CD14-positive monocyte (primary cell): ENCODE data around the gene CEL. TPM values are rescaled to one million over a fixed set of nuclear protein-coding genes. Genes with fewer than 3 reads are reported as not detected.

Experiments
- DNase-seq, 3 donors: peaks; one replicate each; pipeline ENCODE4 v3.0.0-alpha.2; 2011 to 2022
- H2AFZ ChIP-seq: 2 replicates; pipeline ENCODE4 v1.6.0; 2012; ENCODE audit warnings: mild to moderate bottlenecking, low read depth, low read length, inconsistent platforms; ENCODE audit not compliant: insufficient read depth, poor library complexity, severe bottlenecking
- H3K27ac ChIP-seq, 2 donors: 1 replicate in 1 of 2; 2 replicates in 1 of 2; pipeline ENCODE4 v1.5.1; 2012 to 2013; ENCODE audit warnings: low read length in 2 of 2, control low read depth in 1 of 2, inconsistent platforms in 1 of 2, low read depth in 1 of 2, mild to moderate bottlenecking in 1 of 2
- H3K27me3 ChIP-seq, 2 donors: one replicate each; pipeline versions ENCODE4 v1.6.0 to v1.6.1; 2011 to 2013; ENCODE audit warnings: low read length in 2 of 2; ENCODE audit not compliant: control insufficient read depth in 2 of 2, insufficient read depth in 2 of 2
- H3K36me3 ChIP-seq, 2 donors: replicated peaks in 1 of 2; 1 replicate in 1 of 2; 2 replicates in 1 of 2; pipeline versions ENCODE4 v1.5.1 to v1.6.1; 2012 to 2013; ENCODE audit warnings: low read length in 2 of 2, control low read depth in 1 of 2, inconsistent platforms in 1 of 2, mild to moderate bottlenecking in 1 of 2; ENCODE audit not compliant: insufficient read depth in 2 of 2, control insufficient read depth in 1 of 2
- H3K4me1 ChIP-seq, 2 donors: 1 replicate in 1 of 2; 2 replicates in 1 of 2; pipeline versions ENCODE4 v1.5.1 to v1.6.1; 2012 to 2013; ENCODE audit warnings: low read length in 2 of 2, control low read depth in 1 of 2, inconsistent platforms in 1 of 2, mild to moderate bottlenecking in 1 of 2, moderate library complexity in 1 of 2; ENCODE audit not compliant: insufficient read depth in 2 of 2, control insufficient read depth in 1 of 2
- H3K4me2 ChIP-seq: replicated peaks from 2 replicates; pipeline ENCODE3; 2012; ENCODE audit warnings: low read length, moderate library complexity, mild to moderate bottlenecking; ENCODE audit not compliant: poor library complexity, severe bottlenecking; ENCODE audit errors: extremely low read depth
- H3K4me3 ChIP-seq, 3 experiments: fragments of 200-600 bp in 1 of 3; sonication (generic) in 1 of 3; replicated peaks in 1 of 3; 1 replicate in 2 of 3; 2 replicates in 1 of 3; pipeline ENCODE4 v1.5.1; 2011 to 2013; ENCODE audit warnings: low read length in 3 of 3, mild to moderate bottlenecking in 3 of 3, control low read depth in 2 of 3, low read depth in 2 of 3, inconsistent platforms in 1 of 3, moderate library complexity in 1 of 3
- H3K79me2 ChIP-seq: 2 replicates; pipeline ENCODE4 v1.6.0; 2012; ENCODE audit warnings: mild to moderate bottlenecking, control low read depth, inconsistent platforms, low read length, moderate library complexity; ENCODE audit not compliant: insufficient read depth
- H3K9ac ChIP-seq: 2 replicates; pipeline ENCODE4 v1.6.0; 2017; ENCODE audit warnings: low read length, mild to moderate bottlenecking; ENCODE audit not compliant: insufficient read depth, poor library complexity, severe bottlenecking
- H3K9me3 ChIP-seq, 2 donors: replicated peaks in 1 of 2; 1 replicate in 1 of 2; 2 replicates in 1 of 2; pipeline versions ENCODE4 v1.5.1 to v1.6.1; 2012 to 2013; ENCODE audit warnings: low read length in 2 of 2, control low read depth in 1 of 2; ENCODE audit not compliant: control insufficient read depth in 1 of 2, insufficient read depth in 1 of 2
- H4K20me1 ChIP-seq: 2 replicates; pipeline ENCODE4 v1.6.0; 2012; ENCODE audit warnings: mild to moderate bottlenecking, low read length, control low read depth, moderate library complexity; ENCODE audit not compliant: insufficient read depth
- H3K27ac Mint-ChIP-seq, 7 donors: one replicate each; pipeline ENCODE4 v1.8.0; 2020; ENCODE audit warnings: mild to moderate bottlenecking in 7 of 7, mixed read lengths in 7 of 7, moderate library complexity in 6 of 7, inconsistent platforms in 2 of 7
- H3K27me3 Mint-ChIP-seq, 3 donors: one replicate each; pipeline ENCODE4 v1.8.0; 2021 to 2022; ENCODE audit warnings: low read depth in 3 of 3, mild to moderate bottlenecking in 3 of 3, mixed read lengths in 3 of 3, moderate library complexity in 3 of 3, inconsistent platforms in 1 of 3
- H3K36me3 Mint-ChIP-seq, 2 donors: one replicate each; pipeline ENCODE4 v1.8.0; 2020; ENCODE audit warnings: mixed read lengths in 2 of 2, inconsistent platforms in 1 of 2, mild to moderate bottlenecking in 1 of 2
- H3K4me1 Mint-ChIP-seq: one replicate; pipeline ENCODE4 v1.8.0; 2020; ENCODE audit warnings: mild to moderate bottlenecking, mixed read lengths
- H3K4me3 Mint-ChIP-seq, 2 donors: one replicate each; pipeline ENCODE4 v1.8.0; 2020; ENCODE audit warnings: mild to moderate bottlenecking in 2 of 2, mixed read lengths in 2 of 2, moderate library complexity in 1 of 2
- H3K9me3 Mint-ChIP-seq, 7 donors: one replicate each; pipeline ENCODE4 v1.8.0; 2020 to 2022; ENCODE audit warnings: mixed read lengths in 7 of 7, mild to moderate bottlenecking in 6 of 7, moderate library complexity in 6 of 7, inconsistent platforms in 2 of 7
- WGBS: methylation state at CpG from one replicate; pipeline ENCODE4 v1.1.5; 2013; ENCODE audit warnings: missing lambda C conversion rate; ENCODE audit not compliant: insufficient coverage; 5-methylcytosine and 5-hydroxymethylcytosine counted together
- intact Hi-C, 2 donors: fragments of 100-400 bp; cut with micrococcal nuclease; formaldehyde crosslinking; loops; one replicate each; pipeline versions ENCODE4 v1.15.0 to v1.15.1; 2023
- polyA plus RNA-seq, 3 donors: library from polyadenylated mRNA; depleted of rRNA in 1 of 3; unstranded in 2 of 3; stranded (reverse) in 1 of 3; fragments of 300-500 nt in 2 of 3; fragments of >200 nt in 1 of 3; fragmentation: Illumina TruSeq in 2 of 3; gene quantifications; 1 replicate in 2 of 3; 2 replicates in 1 of 3; pipeline ENCODE4 v1.2.3, GENCODE V29; 2012 to 2021
- TF ChIP-seq, protein P1 (sequence below): fragments of 200-600 bp; IDR thresholded peaks from one replicate; pipeline ENCODE4 v1.8.0; 2022; ENCODE audit warnings: antibody characterized with exemption, mild to moderate bottlenecking

The CEL gene
- polyA plus RNA-seq, 3 donors = 0.24 TPM; not detected in 2

DNA sequence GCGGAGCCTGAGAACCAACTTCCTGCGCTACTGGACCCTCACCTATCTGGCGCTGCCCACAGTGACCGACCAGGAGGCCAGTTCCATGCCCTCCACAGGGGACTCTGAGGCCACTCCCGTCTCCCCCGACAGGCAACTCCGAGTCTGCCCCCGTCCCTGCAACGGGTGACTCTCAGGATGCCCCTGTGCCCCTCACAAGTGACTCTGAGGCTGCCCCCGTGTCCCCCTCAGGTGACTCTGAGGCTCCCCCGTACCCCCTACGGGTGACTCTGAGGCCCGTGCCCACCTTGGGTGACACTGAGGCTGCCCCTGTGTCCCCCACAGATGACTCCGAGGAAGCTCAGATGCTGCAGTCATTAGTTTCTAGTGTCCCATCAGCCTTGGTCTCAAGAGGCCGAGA is 25.1 kb downstream of the CEL start:
- no peaks in the 10 kb centered on the region for H3K9me3 ChIP-seq
- H3K27me3 ChIP-seq = no peaks in the 10 kb centered on the region
- DNase-seq = no peak
- TF ChIP-seq, protein P1, sequence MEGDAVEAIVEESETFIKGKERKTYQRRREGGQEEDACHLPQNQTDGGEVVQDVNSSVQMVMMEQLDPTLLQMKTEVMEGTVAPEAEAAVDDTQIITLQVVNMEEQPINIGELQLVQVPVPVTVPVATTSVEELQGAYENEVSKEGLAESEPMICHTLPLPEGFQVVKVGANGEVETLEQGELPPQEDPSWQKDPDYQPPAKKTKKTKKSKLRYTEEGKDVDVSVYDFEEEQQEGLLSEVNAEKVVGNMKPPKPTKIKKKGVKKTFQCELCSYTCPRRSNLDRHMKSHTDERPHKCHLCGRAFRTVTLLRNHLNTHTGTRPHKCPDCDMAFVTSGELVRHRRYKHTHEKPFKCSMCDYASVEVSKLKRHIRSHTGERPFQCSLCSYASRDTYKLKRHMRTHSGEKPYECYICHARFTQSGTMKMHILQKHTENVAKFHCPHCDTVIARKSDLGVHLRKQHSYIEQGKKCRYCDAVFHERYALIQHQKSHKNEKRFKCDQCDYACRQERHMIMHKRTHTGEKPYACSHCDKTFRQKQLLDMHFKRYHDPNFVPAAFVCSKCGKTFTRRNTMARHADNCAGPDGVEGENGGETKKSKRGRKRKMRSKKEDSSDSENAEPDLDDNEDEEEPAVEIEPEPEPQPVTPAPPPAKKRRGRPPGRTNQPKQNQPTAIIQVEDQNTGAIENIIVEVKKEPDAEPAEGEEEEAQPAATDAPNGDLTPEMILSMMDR = no peak
- no peak overlapping the region for H3K4me3 ChIP-seq
- 87% methylated on average over 10 of the region's 15 CpGs for WGBS
- no peak overlapping the region for H3K9ac ChIP-seq
- H3K27ac ChIP-seq = no peak overlapping the region
- Mint-ChIP-seq H3K9me3 (no peaks in the 10 kb centered on the region), H3K27me3 (peaks cover 0 to 4% (median 0%) of the 10 kb centered on the region in 3 donors), H3K4me3 (no peak overlapping the region), H3K4me1 (no peaks in the 10 kb centered on the region), H3K36me3 (no peaks in the 10 kb centered on the region), H3K27ac (no peak overlapping the region)
- H3K4me1 ChIP-seq = no peaks in the 10 kb centered on the region
- H3K36me3 ChIP-seq = no peaks in the 10 kb centered on the region
- H3K4me2 ChIP-seq = no peak overlapping the region
- intact Hi-C loops = no loop called here
- no peaks in the 10 kb centered on the region for H3K79me2 ChIP-seq
- H4K20me1 ChIP-seq = no peaks in the 10 kb centered on the region
- no peak overlapping the region for H2AFZ ChIP-seq

DNA sequence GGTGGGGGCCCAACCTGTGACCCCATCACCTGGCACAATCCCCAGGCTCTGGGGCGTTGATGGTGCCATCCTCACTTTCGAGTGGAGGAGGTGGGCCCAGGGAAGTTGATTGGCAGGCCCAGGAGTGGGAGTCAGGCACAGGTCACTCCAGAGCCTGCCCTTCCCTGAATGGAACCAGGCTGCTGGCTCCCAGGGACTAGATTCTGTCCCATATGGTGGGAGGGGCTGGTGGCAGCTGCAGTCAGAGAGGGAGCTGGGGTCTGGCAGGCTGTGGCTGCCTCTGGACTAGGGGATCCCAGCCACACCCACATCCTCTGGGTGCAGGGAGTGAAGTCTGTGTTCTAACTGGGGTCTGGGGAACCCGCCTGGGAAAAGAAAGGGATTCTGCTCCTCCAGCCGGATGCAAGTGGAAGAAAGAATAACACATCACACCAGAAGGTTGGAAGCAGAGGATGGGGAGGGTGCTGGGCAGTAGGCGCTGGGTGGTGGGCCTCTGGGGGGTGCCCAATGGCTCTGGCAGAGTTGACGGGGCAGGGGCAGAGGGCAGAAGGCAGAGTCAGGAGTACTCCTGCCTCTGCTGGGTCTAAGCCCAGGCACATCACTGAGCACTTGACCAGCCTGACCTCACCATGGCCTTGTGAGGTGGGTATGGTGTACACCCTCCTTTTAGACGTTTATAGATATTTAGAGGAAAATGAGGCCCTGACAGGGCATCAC is 25.8 kb downstream of the CEL start:
- H3K27ac Mint-ChIP-seq = peak overlapping the region in 2 of 7 donors; percentile 54 to 61
- no peaks in the 10 kb centered on the region for H3K4me1 Mint-ChIP-seq
- no peak overlapping the region for H3K4me3 Mint-ChIP-seq
- TF ChIP-seq, protein P1 = no peak
- no peaks in the 10 kb centered on the region for H3K79me2 ChIP-seq
- DNase-seq = no peak
- H3K4me3 ChIP-seq = no peak overlapping the region
- H3K9me3 ChIP-seq = no peaks in the 10 kb centered on the region
- H2AFZ ChIP-seq = no peak overlapping the region
- no peak overlapping the region for H3K4me2 ChIP-seq
- H3K27ac ChIP-seq = no peak overlapping the region
- H3K36me3 ChIP-seq = no peaks in the 10 kb centered on the region
- intact Hi-C loops = no loop called here
- H3K9me3 Mint-ChIP-seq = no peaks in the 10 kb centered on the region
- 97% methylated on average over 4 of the region's 7 CpGs for WGBS
- no peak overlapping the region for H3K9ac ChIP-seq
- H3K36me3 Mint-ChIP-seq = no peaks in the 10 kb centered on the region
- H3K27me3 Mint-ChIP-seq = peaks cover 0 to 4% (median 1%) of the 10 kb centered on the region in 3 donors
- H3K27me3 ChIP-seq = no peaks in the 10 kb centered on the region
- H3K4me1 ChIP-seq = no peaks in the 10 kb centered on the region
- H4K20me1 ChIP-seq = no peaks in the 10 kb centered on the region
